DOHH2 (cell line): Measurements from ENCODE around the gene CFAP97.

Source experiments
- H3F3A ChIP-seq: fragments of 200-600 bp; sonication (generic), shearing (Covaris generic); 2 replicates; pipeline ENCODE4 v1.6.0; 2016; ENCODE audit warnings: antibody characterized with exemption, mild to moderate bottlenecking; ENCODE audit not compliant: control insufficient read depth, insufficient read depth
- H3K27ac ChIP-seq: fragments of 200-600 bp; sonication (generic); 2 replicates; pipeline ENCODE4 v1.5.1; 2014; ENCODE audit warnings: low read depth, mild to moderate bottlenecking, low read length, moderate library complexity
- H3K27me3 ChIP-seq: fragments of 200-600 bp; sonication (generic); 2 replicates; pipeline ENCODE4 v1.6.1; 2014; ENCODE audit warnings: mild to moderate bottlenecking, low read length, mixed read lengths; ENCODE audit not compliant: control insufficient read depth
- H3K36me3 ChIP-seq: fragments of 200-600 bp; sonication (generic); 2 replicates; pipeline ENCODE4 v1.6.1; 2014; ENCODE audit warnings: mild to moderate bottlenecking, low read length, moderate library complexity, mixed read lengths; ENCODE audit not compliant: control insufficient read depth
- H3K4me1 ChIP-seq: fragments of 200-600 bp; sonication (generic); 2 replicates; pipeline ENCODE4 v1.6.1; 2014; ENCODE audit warnings: mild to moderate bottlenecking, low read length, mixed read lengths; ENCODE audit not compliant: control insufficient read depth
- H3K4me2 ChIP-seq: fragments of 200-600 bp; sonication (generic); 2 replicates; pipeline ENCODE4 v1.6.0; 2014; ENCODE audit warnings: mild to moderate bottlenecking, low read length, moderate library complexity
- H3K4me3 ChIP-seq: fragments of 200-600 bp; sonication (generic); 2 replicates; pipeline ENCODE4 v1.5.1; 2014; ENCODE audit warnings: mild to moderate bottlenecking, low read length, mixed read lengths
- H3K79me2 ChIP-seq: fragments of 200-600 bp; sonication (generic); 2 replicates; pipeline ENCODE4 v1.6.1; 2014; ENCODE audit warnings: mild to moderate bottlenecking, low read length, mixed read lengths; ENCODE audit not compliant: control insufficient read depth
- H3K9me2 ChIP-seq: fragments of 200-600 bp; sonication (generic); replicated peaks from 2 replicates; pipeline ENCODE4 v1.6.1; 2014; ENCODE audit warnings: mild to moderate bottlenecking, low read length, mixed read lengths; ENCODE audit not compliant: control insufficient read depth
- H3K9me3 ChIP-seq: fragments of 200-600 bp; sonication (generic); 2 replicates; pipeline ENCODE4 v1.6.1; 2014; ENCODE audit warnings: antibody characterized with exemption, low read length, mixed read lengths; ENCODE audit not compliant: control insufficient read depth, insufficient read depth
- H4K20me1 ChIP-seq: fragments of 200-600 bp; sonication (generic); 2 replicates; pipeline ENCODE4 v1.6.0; 2014; ENCODE audit warnings: low read depth, mild to moderate bottlenecking, antibody characterized with exemption, low read length, moderate library complexity; ENCODE audit not compliant: control insufficient read depth, insufficient read depth
- CTCF ChIP-seq: fragments of 200-600 bp; sonication (generic); IDR thresholded peaks from one replicate; pipeline ENCODE4 v1.5.1; 2014; ENCODE audit warnings: antibody characterized with exemption, mild to moderate bottlenecking, low read depth, low read length; ENCODE audit not compliant: poor library complexity, severe bottlenecking
- EZH2phosphoT487 ChIP-seq: fragments of 200-600 bp; sonication (generic); IDR thresholded peaks from 2 replicates; pipeline ENCODE4 v1.6.1; 2017; ENCODE audit warnings: borderline replicate concordance, mild to moderate bottlenecking, antibody characterized with exemption, low read length, moderate library complexity, mixed read lengths

CFAP97 gene

DNA sequence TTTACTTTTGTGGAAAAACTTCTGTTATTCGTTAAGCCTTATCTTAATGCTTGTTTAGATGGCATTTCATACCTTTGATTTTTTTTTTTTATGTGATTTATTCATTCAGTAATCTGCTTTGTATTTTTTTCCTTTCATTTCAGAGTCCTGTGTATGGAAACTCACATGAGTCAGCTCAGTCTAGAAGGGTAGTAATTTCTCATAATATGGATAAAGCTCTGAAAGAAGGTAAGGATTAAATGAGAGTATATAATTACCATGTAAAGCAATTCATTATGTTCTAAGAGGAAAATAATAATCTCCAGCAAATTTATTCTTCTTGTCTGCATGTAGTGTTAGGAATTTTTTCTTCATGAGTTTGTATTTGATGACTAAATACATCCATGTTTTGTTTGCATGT is 43.4 kb upstream of the CFAP97 start:
- no peaks in the 10 kb centered on the region for H3F3A ChIP-seq
- no peaks in the 10 kb centered on the region for H3K9me3 ChIP-seq
- no peaks in the 10 kb centered on the region; the same call in 1 of the 2 replicates for H4K20me1 ChIP-seq
- H3K27ac ChIP-seq = no peak overlapping the region
- peaks cover 6% of the 10 kb centered on the region; the same call in 1 of the 2 replicates for H3K4me1 ChIP-seq
- H3K4me3 ChIP-seq = no peak overlapping the region
- H3K9me2 ChIP-seq = no peaks in the 10 kb centered on the region
- no peak overlapping the region for H3K4me2 ChIP-seq
- peaks cover 34% of the 10 kb centered on the region for H3K36me3 ChIP-seq
- peaks cover 67% of the 10 kb centered on the region for H3K79me2 ChIP-seq
- H3K27me3 ChIP-seq = no peaks in the 10 kb centered on the region
- TF ChIP-seq CTCF (no peak), EZH2phosphoT487 (no peak)

- peaks cover 3% of the 10 kb centered on the region; the same call in 1 of the 2 replicates for H3K4me1 ChIP-seq
- H4K20me1 ChIP-seq = no peaks in the 10 kb centered on the region; the same call in 1 of the 2 replicates
- H3K79me2 ChIP-seq = peaks cover 74% of the 10 kb centered on the region
- H3K9me3 ChIP-seq = no peaks in the 10 kb centered on the region
- no peaks in the 10 kb centered on the region for H3K9me2 ChIP-seq
- no peak overlapping the region for H3K27ac ChIP-seq
- H3K4me2 ChIP-seq = no peak overlapping the region
- H3K27me3 ChIP-seq = no peaks in the 10 kb centered on the region
- no peaks in the 10 kb centered on the region for H3F3A ChIP-seq
- TF ChIP-seq EZH2phosphoT487 (no peak), CTCF (no peak)
- no peak overlapping the region for H3K4me3 ChIP-seq
- peaks cover 28% of the 10 kb centered on the region for H3K36me3 ChIP-seq
These were observed 42.7 kb upstream of the CFAP97 start for GRCh38 chr4:185246453-185246852.

DNA sequence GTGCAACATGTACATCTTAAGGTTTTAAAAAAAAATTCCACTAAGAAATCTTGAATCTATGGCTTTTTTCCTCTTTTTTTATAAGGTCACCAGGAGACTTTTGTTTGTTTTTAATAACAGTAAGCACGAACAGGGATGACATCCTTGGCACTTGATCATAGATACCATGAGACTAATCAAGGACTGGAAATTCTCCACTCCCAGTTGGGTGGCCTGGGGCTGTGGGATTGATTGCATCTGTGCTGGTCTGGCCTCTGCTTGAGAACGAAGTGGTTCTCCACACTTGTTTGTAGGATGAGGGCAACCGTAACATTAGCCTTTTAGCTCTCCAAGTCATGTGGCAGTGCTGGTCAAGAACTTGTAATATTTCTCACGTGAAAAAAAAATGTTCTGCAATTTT is 41.0 kb upstream of the CFAP97 start:
- Histone ChIP-seq H3K79me2 (peaks cover 67% of the 10 kb centered on the region), H3K9me3 (no peaks in the 10 kb centered on the region), H3K4me2 (no peak overlapping the region), H3F3A (no peaks in the 10 kb centered on the region), H4K20me1 (no peaks in the 10 kb centered on the region; the same call in 1 of the 2 replicates), H3K4me3 (no peak overlapping the region), H3K9me2 (no peaks in the 10 kb centered on the region), H3K27ac (no peak overlapping the region), H3K27me3 (no peaks in the 10 kb centered on the region), H3K36me3 (peaks cover 21% of the 10 kb centered on the region), H3K4me1 (0 out of 2 replicates have a peak, but pooled peaks cover 3% of the 10 kb centered on the region)
- no peak for TF ChIP-seq CTCF
- no peak for TF ChIP-seq EZH2phosphoT487

DNA sequence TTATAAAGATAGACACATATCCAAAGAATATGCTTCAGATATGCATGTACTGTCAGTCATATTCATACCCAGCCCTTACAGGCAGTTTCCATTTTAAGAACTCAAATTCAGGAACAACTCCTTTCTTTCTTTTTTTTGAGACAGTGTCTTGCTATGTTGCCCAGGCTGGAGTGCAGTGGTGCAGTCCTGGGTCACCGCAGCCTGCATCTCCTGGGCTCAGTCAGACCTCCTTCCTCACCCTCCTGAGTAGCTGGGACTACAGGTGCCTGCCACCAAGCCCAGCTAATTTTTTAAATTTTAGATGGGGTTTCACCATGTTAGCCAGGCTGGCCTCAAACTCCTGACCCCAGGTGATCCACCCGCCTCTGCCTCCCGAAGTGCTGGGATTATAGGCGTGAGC is 40.1 kb upstream of the CFAP97 start:
- Histone ChIP-seq H3K4me1 (0 out of 2 replicates have a peak, but pooled peaks cover 3% of the 10 kb centered on the region), H3F3A (no peaks in the 10 kb centered on the region), H3K27ac (no peak overlapping the region), H3K9me2 (no peaks in the 10 kb centered on the region), H3K9me3 (no peaks in the 10 kb centered on the region), H3K27me3 (no peaks in the 10 kb centered on the region), H3K4me3 (no peak overlapping the region), H3K79me2 (peaks cover 73% of the 10 kb centered on the region), H3K4me2 (no peak overlapping the region), H3K36me3 (peaks cover 20% of the 10 kb centered on the region), H4K20me1 (peaks cover 1% of the 10 kb centered on the region; the same call in 1 of the 2 replicates)
- no peak for TF ChIP-seq CTCF
- no peak for TF ChIP-seq EZH2phosphoT487
